ENCODE measurements around the gene MYLK4. TPM values are rescaled to one million over a fixed set of nuclear protein-coding genes. Genes with fewer than 3 reads are reported as not detected.

MYLK4 gene
- total and polyA plus RNA-seq, 2 of the 13 experiments (the other 11 are each of a cell fraction or from before 2014, with no cell fraction given), result 0.26 to 0.29 TPM

DNA sequence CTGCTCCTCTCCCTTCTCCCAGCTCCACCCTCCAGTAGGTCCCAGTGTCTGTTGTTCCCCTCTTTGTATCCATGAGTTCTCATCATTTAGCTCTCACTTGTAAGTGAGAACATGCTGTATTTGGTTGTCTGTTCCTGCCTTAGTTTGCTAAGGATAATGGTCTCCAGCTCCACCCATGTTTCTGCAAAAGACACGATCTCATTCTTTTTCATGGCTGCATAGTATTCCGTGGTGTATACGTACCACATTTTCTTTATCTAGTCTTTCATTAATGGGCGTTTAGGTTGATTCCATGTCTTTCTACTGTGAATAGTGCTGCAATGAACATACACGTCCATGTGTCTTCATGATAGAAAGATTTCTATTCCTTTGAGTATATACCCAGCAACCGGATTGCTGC, 136.6 kb downstream of the MYLK4 start:
- Histone ChIP-seq H3K9me3 (ENCODE audit: low read length) (no peaks in the 10 kb centered on the region), H3K27me3 (ENCODE audit: control insufficient read depth in 1 of 2, insufficient read depth in 2 of 2, low read length in 2 of 2) (peaks cover 0 to 15% of the 10 kb centered on the region in 2 experiments; a peak in 1 of 5 replicates), H3K36me3 (replicated peaks in 1 of 2; ENCODE audit: control insufficient read depth in 1 of 2, insufficient read depth in 2 of 2, low read length in 2 of 2) (no peaks in the 10 kb centered on the region), H3K79me2 (ENCODE audit: insufficient read depth, low read length) (no peaks in the 10 kb centered on the region), H3K4me2 (ENCODE audit: low read depth, low read length) (no peak overlapping the region), H3K27ac (ENCODE audit: extremely low read length, insufficient read depth, low read length) (no peak overlapping the region), H3K4me1 (ENCODE audit: insufficient read depth, low read length) (no peaks in the 10 kb centered on the region), H3K9ac (ENCODE audit: insufficient read depth, low read depth, low read length) (no peak overlapping the region), H2AFZ (ENCODE audit: low read length) (no peak overlapping the region), H4K20me1 (ENCODE audit: insufficient read depth, low read length) (no peaks in the 10 kb centered on the region), H3K4me3 (replicated peaks in 1 of 3; ENCODE audit: insufficient read depth in 1 of 3, low read depth in 2 of 3, low read length in 3 of 3) (no peak overlapping the region)
- no peak for DNase-seq (ENCODE audit: low spot score)
- no peak for FAIRE-seq
- in situ Hi-C loops (cut with HindIII; ENCODE audit: extremely low pct_ligation_motif_present, low pct_unique_long_range_greater_than_20kb) (no loop called here), intact Hi-C loops (cut with micrococcal nuclease; ENCODE audit: unreplicated experiment) (no loop called here)
- no TSS peak for BruUV-seq (replicated peaks)
- CTCF ChIA-PET (ENCODE audit: low intra/inter-chr PET ratio, low total read pairs), result no interaction called here
- WGBS (ENCODE audit: low lambda C conversion rate), result 32% methylated on average over 6 of the region's 6 CpGs
- TF ChIP-seq ZNF224 (CRISPR knock-in tag; IDR thresholded peaks at IDR 0.05), result no peak
- POLR2A ChIA-PET, result no interaction called here
- no peak for ATAC-seq

Other genes with a start within 250 kb of the MYLK4 start
- gene WRNIP1, start 14.5 kb upstream of the MYLK4 start, total RNA-seq (2016; rRNA removed; fragmentation: Illumina TruSeq; extraction: Trizol), result 88.9 and 90.3 TPM in 2 replicates
- 73.4 and 77.7 TPM in 2 replicates for gene WRNIP1, start 14.5 kb upstream of the MYLK4 start, polyA plus RNA-seq (2011; rRNA removed)
- gene SERPINB1, start 90.9 kb upstream of the MYLK4 start, total RNA-seq (2016; rRNA removed; fragmentation: Illumina TruSeq; extraction: Trizol), result 41.4 and 60.1 TPM in 2 replicates
- 48.7 and 60.5 TPM in 2 replicates for gene SERPINB1, start 90.9 kb upstream of the MYLK4 start, polyA plus RNA-seq (2011; rRNA removed)
- gene SERPINB9, start 152.4 kb upstream of the MYLK4 start, total RNA-seq (2016; rRNA removed; fragmentation: Illumina TruSeq; extraction: Trizol), result 7.2 and 9.8 TPM in 2 replicates
- 32.5 and 36.7 TPM in 2 replicates for gene SERPINB9, start 152.4 kb upstream of the MYLK4 start, polyA plus RNA-seq (2011; rRNA removed)
- gene SERPINB6, start 220.6 kb upstream of the MYLK4 start, total RNA-seq (2016; rRNA removed; fragmentation: Illumina TruSeq; extraction: Trizol), result 38.2 and 44.8 TPM in 2 replicates
- gene SERPINB6, start 220.6 kb upstream of the MYLK4 start, polyA plus RNA-seq (2011; rRNA removed), result 61.3 and 63.6 TPM in 2 replicates
- gene NQO2, start 249.0 kb upstream of the MYLK4 start, total RNA-seq (2016; rRNA removed; fragmentation: Illumina TruSeq; extraction: Trizol), result 56.5 and 63.0 TPM in 2 replicates
- gene NQO2, start 249.0 kb upstream of the MYLK4 start, polyA plus RNA-seq (2011; rRNA removed), result 27.4 and 32.2 TPM in 2 replicates

Measured in HepG2 (cell line).